Activated T-cell treated with anti-CD3 and anti-CD28 coated beads, Interleukin-2, amount 50 U/mL, for 4 hours (primary cell): ENCODE data around the gene PCGF2. TPM values are rescaled to one million over a fixed set of nuclear protein-coding genes. Genes with fewer than 3 reads are reported as not detected.

Experiments
- ATAC-seq, 2 donors: fragments of 200-7000 bp; cut with Tn5 transposase; one replicate each; pipeline ENCODE4 v1.10.0; 2021
- DNase-seq: peaks from one replicate; pipeline ENCODE4 v3.0.0-alpha.2; 2020
- H3K27me3 Mint-ChIP-seq: one replicate; pipeline ENCODE4 v1.8.0; 2021; ENCODE audit warnings: low read depth, mixed read lengths
- H3K36me3 Mint-ChIP-seq: one replicate; pipeline ENCODE4 v1.8.0; 2022; ENCODE audit warnings: mixed read lengths; ENCODE audit not compliant: insufficient read depth
- H3K4me1 Mint-ChIP-seq: one replicate; pipeline ENCODE4 v1.8.0; 2021; ENCODE audit warnings: low read depth, mixed read lengths
- H3K4me3 Mint-ChIP-seq: one replicate; pipeline ENCODE4 v1.8.0; 2021; ENCODE audit warnings: mild to moderate bottlenecking, moderate library complexity, mixed read lengths
- H3K9me3 Mint-ChIP-seq: one replicate; pipeline ENCODE4 v1.8.0; 2021; ENCODE audit warnings: mixed read lengths
- total RNA-seq, 3 donors: library from RNA; stranded (reverse); gene quantifications; one replicate each; pipeline ENCODE4 v1.2.1, GENCODE V29; 2021

Gene PCGF2
- total RNA-seq, 3 donors from 2014 or later: 0.16 to 0.58 (median 0.43) TPM

GRCh38 chr17:38724337-38724988 is 23.7 kb downstream of the PCGF2 start:
- H3K4me3 Mint-ChIP-seq: no peak overlapping the region
- no peak for DNase-seq
- H3K9me3 Mint-ChIP-seq: no peaks in the 10 kb centered on the region

GRCh38 chr17:38721802-38722201 is 26.3 kb downstream of the PCGF2 start:
- no peaks in the 10 kb centered on the region for H3K27me3 Mint-ChIP-seq
- ATAC-seq (no peak), DNase-seq (no peak)
- peaks cover 29% of the 10 kb centered on the region for H3K36me3 Mint-ChIP-seq
- peaks cover 43% of the 10 kb centered on the region for H3K4me1 Mint-ChIP-seq
- no peaks in the 10 kb centered on the region for H3K9me3 Mint-ChIP-seq
- H3K4me3 Mint-ChIP-seq: no peak overlapping the region

More at GRCh38 chr17:38724337-38724988, 23.7 kb downstream of the PCGF2 start:
- ATAC-seq: no peak
- Mint-ChIP-seq H3K36me3 (peaks cover 17% of the 10 kb centered on the region), H3K4me1 (peaks cover 63% of the 10 kb centered on the region), H3K27me3 (no peaks in the 10 kb centered on the region)

- H3K4me3 Mint-ChIP-seq: no peak overlapping the region
- H3K9me3 Mint-ChIP-seq: no peaks in the 10 kb centered on the region
- H3K27me3 Mint-ChIP-seq: no peaks in the 10 kb centered on the region
- ATAC-seq (no peak), DNase-seq (no peak)
- H3K36me3 Mint-ChIP-seq: peaks cover 30% of the 10 kb centered on the region
- peaks cover 39% of the 10 kb centered on the region for H3K4me1 Mint-ChIP-seq
Observed at GRCh38 chr17:38720941-38721340, 27.2 kb downstream of the PCGF2 start.

- no peak for DNase-seq
- H3K4me1 Mint-ChIP-seq: peaks cover 42% of the 10 kb centered on the region
- no peaks in the 10 kb centered on the region for H3K27me3 Mint-ChIP-seq
- H3K4me3 Mint-ChIP-seq: no peak overlapping the region
- peaks cover 37% of the 10 kb centered on the region for H3K36me3 Mint-ChIP-seq
- no peaks in the 10 kb centered on the region for H3K9me3 Mint-ChIP-seq
- no peak for ATAC-seq
Observed at GRCh38 chr17:38719943-38720641, 28.0 kb downstream of the PCGF2 start.

GRCh38 chr17:38719289-38719942 is 28.7 kb downstream of the PCGF2 start:
- DNase-seq (no peak), ATAC-seq (no peak)
- Mint-ChIP-seq H3K4me1 (peaks cover 42% of the 10 kb centered on the region), H3K4me3 (no peak overlapping the region), H3K27me3 (no peaks in the 10 kb centered on the region), H3K36me3 (peaks cover 40% of the 10 kb centered on the region), H3K9me3 (no peaks in the 10 kb centered on the region)

- Mint-ChIP-seq H3K4me3 (no peak overlapping the region), H3K9me3 (no peaks in the 10 kb centered on the region), H3K36me3 (peaks cover 45% of the 10 kb centered on the region), H3K4me1 (peaks cover 36% of the 10 kb centered on the region), H3K27me3 (no peaks in the 10 kb centered on the region)
- ATAC-seq (no peak), DNase-seq (no peak)
Observed at GRCh38 chr17:38717139-38717745, 30.9 kb downstream of the PCGF2 start.

GRCh38 chr17:38716368-38717005 is 31.6 kb downstream of the PCGF2 start:
- Mint-ChIP-seq H3K36me3 (peaks cover 45% of the 10 kb centered on the region), H3K4me3 (no peak overlapping the region), H3K9me3 (no peaks in the 10 kb centered on the region), H3K27me3 (no peaks in the 10 kb centered on the region), H3K4me1 (peaks cover 38% of the 10 kb centered on the region)
- DNase-seq (no peak), ATAC-seq (no peak)

GRCh38 chr17:38715216-38715943 is 32.8 kb downstream of the PCGF2 start:
- peaks cover 44% of the 10 kb centered on the region for H3K36me3 Mint-ChIP-seq
- H3K4me1 Mint-ChIP-seq: peaks cover 37% of the 10 kb centered on the region
- peak overlapping the region; percentile 56 for H3K4me3 Mint-ChIP-seq
- no peaks in the 10 kb centered on the region for H3K9me3 Mint-ChIP-seq
- ATAC-seq: no peak
- no peaks in the 10 kb centered on the region for H3K27me3 Mint-ChIP-seq
- DNase-seq: no peak

- Mint-ChIP-seq H3K27me3 (no peaks in the 10 kb centered on the region), H3K9me3 (no peaks in the 10 kb centered on the region), H3K4me3 (no peak overlapping the region), H3K36me3 (peaks cover 50% of the 10 kb centered on the region), H3K4me1 (peaks cover 47% of the 10 kb centered on the region)
- DNase-seq: no peak
- no peak for ATAC-seq
Observed at GRCh38 chr17:38713456-38714075, 34.6 kb downstream of the PCGF2 start.

GRCh38 chr17:38712593-38712992 is 35.5 kb downstream of the PCGF2 start:
- Mint-ChIP-seq H3K4me1 (peaks cover 54% of the 10 kb centered on the region), H3K4me3 (no peak overlapping the region), H3K27me3 (no peaks in the 10 kb centered on the region), H3K36me3 (peaks cover 52% of the 10 kb centered on the region), H3K9me3 (no peaks in the 10 kb centered on the region)
- no peak for ATAC-seq
- no peak for DNase-seq

- Mint-ChIP-seq H3K4me1 (peaks cover 60% of the 10 kb centered on the region), H3K9me3 (no peaks in the 10 kb centered on the region), H3K27me3 (no peaks in the 10 kb centered on the region), H3K36me3 (peaks cover 56% of the 10 kb centered on the region), H3K4me3 (no peak overlapping the region)
- ATAC-seq (no peak), DNase-seq (no peak)
Observed at GRCh38 chr17:38711792-38712571, 36.2 kb downstream of the PCGF2 start.

GRCh38 chr17:38710985-38711384 is 37.2 kb downstream of the PCGF2 start:
- Mint-ChIP-seq H3K4me3 (no peak overlapping the region), H3K4me1 (peaks cover 59% of the 10 kb centered on the region), H3K27me3 (no peaks in the 10 kb centered on the region), H3K9me3 (no peaks in the 10 kb centered on the region), H3K36me3 (peaks cover 56% of the 10 kb centered on the region)
- DNase-seq (no peak), ATAC-seq (no peak)

GRCh38 chr17:38710604-38710962 is 37.6 kb downstream of the PCGF2 start:
- Mint-ChIP-seq H3K9me3 (no peaks in the 10 kb centered on the region), H3K4me1 (peaks cover 55% of the 10 kb centered on the region), H3K4me3 (peak overlapping the region; percentile 37), H3K36me3 (peaks cover 54% of the 10 kb centered on the region), H3K27me3 (no peaks in the 10 kb centered on the region)
- DNase-seq: no peak
- no peak for ATAC-seq
